Measurements from ENCODE around the gene IRAK2. TPM values are rescaled to one million over a fixed set of nuclear protein-coding genes. Genes with fewer than 3 reads are reported as not detected.
A peak's percentile ranks its signal among the peaks of the same experiment; 100 is the strongest.
"Not testable (repeated sequence)": the region's sequence is repeated elsewhere in the genome, so short reads cannot be mapped to it uniquely, and the experiment has no call there.

Gene IRAK2
- total RNA-seq, 1 experiment from 2014 or later = 0.83 TPM

GRCh38 chr3:10260211-10260701, 95.5 kb downstream of the IRAK2 start:
- no peak for DNase-seq
- H3K27me3 ChIP-seq (ENCODE audit: control insufficient read depth, insufficient read depth, low read length) = no peaks in the 10 kb centered on the region
- H3K4me3 ChIP-seq (ENCODE audit: insufficient read depth, low read depth, low read length) = no peak overlapping the region
- peaks cover 15% of the 10 kb centered on the region for H3K36me3 ChIP-seq (replicated peaks; ENCODE audit: control insufficient read depth, insufficient read depth, low read length)

GRCh38 chr3:10262027-10262426, 97.3 kb downstream of the IRAK2 start:
- Histone ChIP-seq H3K4me3 (ENCODE audit: insufficient read depth, low read depth, low read length) (no peak overlapping the region), H3K27me3 (ENCODE audit: control insufficient read depth, insufficient read depth, low read length) (no peaks in the 10 kb centered on the region), H3K36me3 (replicated peaks; ENCODE audit: control insufficient read depth, insufficient read depth, low read length) (peaks cover 14% of the 10 kb centered on the region)
- DNase-seq = no peak

GRCh38 chr3:10263646-10264363, 99.1 kb downstream of the IRAK2 start:
- DNase-seq = peak; percentile 87
- Histone ChIP-seq H3K36me3 (replicated peaks; ENCODE audit: control insufficient read depth, insufficient read depth, low read length) (peaks cover 14% of the 10 kb centered on the region), H3K4me3 (ENCODE audit: insufficient read depth, low read depth, low read length) (no peak overlapping the region), H3K27me3 (ENCODE audit: control insufficient read depth, insufficient read depth, low read length) (no peaks in the 10 kb centered on the region)

GRCh38 chr3:10265833-10266232, 101.1 kb downstream of the IRAK2 start:
- H3K36me3 ChIP-seq (replicated peaks; ENCODE audit: control insufficient read depth, insufficient read depth, low read length) = peaks cover 14% of the 10 kb centered on the region
- no peaks in the 10 kb centered on the region for H3K27me3 ChIP-seq (ENCODE audit: control insufficient read depth, insufficient read depth, low read length)
- DNase-seq = no peak
- H3K4me3 ChIP-seq (ENCODE audit: insufficient read depth, low read depth, low read length) = no peak overlapping the region

- not testable (repeated sequence) for DNase-seq; H3K4me3 ChIP-seq (ENCODE audit: insufficient read depth, low read depth, low read length); H3K27me3 ChIP-seq (ENCODE audit: control insufficient read depth, insufficient read depth, low read length)
- H3K36me3 ChIP-seq (replicated peaks; ENCODE audit: control insufficient read depth, insufficient read depth, low read length) = peaks cover 11% of the 10 kb centered on the region
These were observed 102.2 kb downstream of the IRAK2 start for GRCh38 chr3:10266936-10267335.

GRCh38 chr3:10268116-10268515, 103.4 kb downstream of the IRAK2 start:
- H3K36me3 ChIP-seq (replicated peaks; ENCODE audit: control insufficient read depth, insufficient read depth, low read length) = peaks cover 11% of the 10 kb centered on the region
- no peak for DNase-seq

GRCh38 chr3:10268930-10269329, 104.2 kb downstream of the IRAK2 start:
- Histone ChIP-seq H3K27me3 (ENCODE audit: control insufficient read depth, insufficient read depth, low read length) (no peaks in the 10 kb centered on the region), H3K4me3 (ENCODE audit: insufficient read depth, low read depth, low read length) (no peak overlapping the region), H3K36me3 (replicated peaks; ENCODE audit: control insufficient read depth, insufficient read depth, low read length) (peaks cover 11% of the 10 kb centered on the region)
- no peak for DNase-seq

More at GRCh38 chr3:10268116-10268515, 103.4 kb downstream of the IRAK2 start:
- Histone ChIP-seq H3K4me3 (ENCODE audit: insufficient read depth, low read depth, low read length) (no peak overlapping the region), H3K27me3 (ENCODE audit: control insufficient read depth, insufficient read depth, low read length) (no peaks in the 10 kb centered on the region)

- H3K4me3 ChIP-seq (ENCODE audit: insufficient read depth, low read depth, low read length) = no peak overlapping the region
- no peaks in the 10 kb centered on the region for H3K27me3 ChIP-seq (ENCODE audit: control insufficient read depth, insufficient read depth, low read length)
- no peak for DNase-seq
- peaks cover 10% of the 10 kb centered on the region for H3K36me3 ChIP-seq (replicated peaks; ENCODE audit: control insufficient read depth, insufficient read depth, low read length)
These were observed 104.7 kb downstream of the IRAK2 start for GRCh38 chr3:10269443-10269842.

GRCh38 chr3:10272476-10272875, 107.8 kb downstream of the IRAK2 start:
- DNase-seq; H3K4me3 ChIP-seq (ENCODE audit: insufficient read depth, low read depth, low read length): not testable (repeated sequence)

GRCh38 chr3:10272977-10273376, 108.3 kb downstream of the IRAK2 start:
- Histone ChIP-seq H3K36me3 (replicated peaks; ENCODE audit: control insufficient read depth, insufficient read depth, low read length) (peaks cover 15% of the 10 kb centered on the region), H3K4me3 (ENCODE audit: insufficient read depth, low read depth, low read length) (no peak overlapping the region), H3K27me3 (ENCODE audit: control insufficient read depth, insufficient read depth, low read length) (no peaks in the 10 kb centered on the region)
- no peak for DNase-seq

More at GRCh38 chr3:10272476-10272875, 107.8 kb downstream of the IRAK2 start:
- peaks cover 15% of the 10 kb centered on the region for H3K36me3 ChIP-seq (replicated peaks; ENCODE audit: control insufficient read depth, insufficient read depth, low read length)
- H3K27me3 ChIP-seq (ENCODE audit: control insufficient read depth, insufficient read depth, low read length) = not testable (repeated sequence)

GRCh38 chr3:10273702-10274305, 109.1 kb downstream of the IRAK2 start:
- no peaks in the 10 kb centered on the region for H3K27me3 ChIP-seq (ENCODE audit: control insufficient read depth, insufficient read depth, low read length)
- H3K36me3 ChIP-seq (replicated peaks; ENCODE audit: control insufficient read depth, insufficient read depth, low read length) = peaks cover 20% of the 10 kb centered on the region
- no peak overlapping the region for H3K4me3 ChIP-seq (ENCODE audit: insufficient read depth, low read depth, low read length)
- DNase-seq = no peak

- Histone ChIP-seq H3K4me3 (ENCODE audit: insufficient read depth, low read depth, low read length) (no peak overlapping the region), H3K27me3 (ENCODE audit: control insufficient read depth, insufficient read depth, low read length) (no peaks in the 10 kb centered on the region), H3K36me3 (replicated peaks; ENCODE audit: control insufficient read depth, insufficient read depth, low read length) (peaks cover 23% of the 10 kb centered on the region)
- DNase-seq = no peak
These were observed 109.9 kb downstream of the IRAK2 start for GRCh38 chr3:10274601-10275000.

GRCh38 chr3:10277115-10277625, 112.5 kb downstream of the IRAK2 start:
- H3K36me3 ChIP-seq (replicated peaks; ENCODE audit: control insufficient read depth, insufficient read depth, low read length) = peaks cover 21% of the 10 kb centered on the region
- H3K4me3 ChIP-seq (ENCODE audit: insufficient read depth, low read depth, low read length) = no peak overlapping the region
- H3K27me3 ChIP-seq (ENCODE audit: control insufficient read depth, insufficient read depth, low read length) = no peaks in the 10 kb centered on the region
- DNase-seq = no peak

- H3K36me3 ChIP-seq (replicated peaks; ENCODE audit: control insufficient read depth, insufficient read depth, low read length) = peaks cover 22% of the 10 kb centered on the region
- H3K4me3 ChIP-seq (ENCODE audit: insufficient read depth, low read depth, low read length) = no peak overlapping the region
- DNase-seq = no peak
- no peaks in the 10 kb centered on the region for H3K27me3 ChIP-seq (ENCODE audit: control insufficient read depth, insufficient read depth, low read length)
These were observed 113.8 kb downstream of the IRAK2 start for GRCh38 chr3:10278501-10278900.

Data from H7 (cell line).